GM23248 (cell line): ENCODE measurements around the gene SLC15A3. TPM values are rescaled to one million over a fixed set of nuclear protein-coding genes. Genes with fewer than 3 reads are reported as not detected.

ENCODE experiments used
- DNase-seq: peaks from one replicate; pipeline ENCODE4 v3.0.0-alpha.2; 2015
- H2AFZ ChIP-seq: fragments of 200-600 bp; sonication (generic); 2 replicates; pipeline ENCODE4 v1.6.1; 2016; ENCODE audit warnings: antibody characterized with exemption
- H3F3A ChIP-seq: fragments of 200-600 bp; sonication (generic); 2 replicates; pipeline ENCODE4 v1.6.1; 2016; ENCODE audit warnings: mild to moderate bottlenecking, antibody characterized with exemption, mixed run types; ENCODE audit not compliant: insufficient read depth
- H3K27ac ChIP-seq: fragments of 200-600 bp; sonication (generic); 2 replicates; pipeline ENCODE4 v1.5.1; 2016; ENCODE audit warnings: mild to moderate bottlenecking
- H3K27me3 ChIP-seq: fragments of 200-600 bp; sonication (generic); replicated peaks from 2 replicates; pipeline ENCODE4 v1.6.1; 2016; ENCODE audit warnings: mild to moderate bottlenecking; ENCODE audit not compliant: insufficient read depth
- H3K36me3 ChIP-seq: fragments of 200-600 bp; sonication (generic); 2 replicates; pipeline ENCODE4 v1.6.1; 2016; ENCODE audit warnings: low read depth, mild to moderate bottlenecking
- H3K4me1 ChIP-seq: fragments of 200-600 bp; sonication (generic); 2 replicates; pipeline ENCODE4 v1.6.1; 2016; ENCODE audit warnings: mild to moderate bottlenecking; ENCODE audit not compliant: insufficient read depth
- H3K4me2 ChIP-seq: fragments of 200-600 bp; sonication (generic); one replicate; pipeline ENCODE4 v1.6.1; 2016; ENCODE audit warnings: mild to moderate bottlenecking; ENCODE audit not compliant: unreplicated experiment
- H3K4me3 ChIP-seq: fragments of 200-600 bp; sonication (generic); 2 replicates; pipeline ENCODE4 v1.5.1; 2016; ENCODE audit warnings: mild to moderate bottlenecking
- H3K79me2 ChIP-seq: fragments of 200-600 bp; sonication (generic); 2 replicates; pipeline ENCODE4 v1.6.1; 2016; ENCODE audit warnings: mild to moderate bottlenecking; ENCODE audit not compliant: insufficient read depth
- H3K9ac ChIP-seq: fragments of 200-600 bp; sonication (generic); 2 replicates; pipeline ENCODE4 v1.6.1; 2016; ENCODE audit warnings: mild to moderate bottlenecking
- H3K9me2 ChIP-seq: fragments of 200-600 bp; sonication (generic); 2 replicates; pipeline ENCODE4 v1.6.1; 2016; ENCODE audit warnings: mixed run types, mild to moderate bottlenecking, moderate library complexity; ENCODE audit not compliant: insufficient read depth
- H3K9me3 ChIP-seq: fragments of 200-600 bp; sonication (generic); one replicate; pipeline ENCODE4 v1.6.1; 2017; ENCODE audit warnings: low read depth
- H4K20me1 ChIP-seq: fragments of 200-600 bp; sonication (generic); 2 replicates; pipeline ENCODE4 v1.6.0; 2016; ENCODE audit not compliant: insufficient read depth
- EZH2 ChIP-seq: fragments of 200-600 bp; sonication (generic); IDR thresholded peaks from 2 replicates; pipeline ENCODE4 v1.6.1; 2018; ENCODE audit warnings: antibody characterized with exemption, mild to moderate bottlenecking; ENCODE audit not compliant: insufficient read depth, poor library complexity, severe bottlenecking
- EZH2phosphoT487 ChIP-seq: fragments of 200-600 bp; sonication (generic); IDR thresholded peaks from 2 replicates; pipeline ENCODE4 v1.6.1; 2018; ENCODE audit warnings: antibody characterized with exemption, moderate library complexity, mild to moderate bottlenecking, low read depth; ENCODE audit not compliant: insufficient read depth
- WGBS, 2 experiments: methylation state at CpG; one replicate each; pipeline ENCODE4 v1.1.6; 2015 to 2017; ENCODE audit warnings: low lambda C conversion rate in 2 of 2, low coverage in 1 of 2; ENCODE audit errors: missing lambda C conversion rate in 2 of 2; 5-methylcytosine and 5-hydroxymethylcytosine counted together
- in situ Hi-C: fragments of 300-500 bp; cut with MboI; formaldehyde crosslinking; loops from 2 replicates; pipeline ENCODE4 v1.15.0; 2020
- polyA plus RNA-seq: library from polyadenylated mRNA; unstranded; fragments of >200 nt; fragmentation: Nextera tagmentation; extraction: Ambion mirVana; gene quantifications from 2 replicates; pipeline ENCODE4 v1.2.1, GENCODE V29; 2016
- total RNA-seq: library from RNA; depleted of rRNA; stranded (reverse); fragments of >200 nt; shearing (Covaris generic); gene quantifications from 2 replicates; pipeline ENCODE4 v1.2.3, GENCODE V29; 2014

The SLC15A3 gene
- total and polyA plus RNA-seq, 2 experiments from 2014 or later: 1.5 to 2.2 TPM

DNA sequence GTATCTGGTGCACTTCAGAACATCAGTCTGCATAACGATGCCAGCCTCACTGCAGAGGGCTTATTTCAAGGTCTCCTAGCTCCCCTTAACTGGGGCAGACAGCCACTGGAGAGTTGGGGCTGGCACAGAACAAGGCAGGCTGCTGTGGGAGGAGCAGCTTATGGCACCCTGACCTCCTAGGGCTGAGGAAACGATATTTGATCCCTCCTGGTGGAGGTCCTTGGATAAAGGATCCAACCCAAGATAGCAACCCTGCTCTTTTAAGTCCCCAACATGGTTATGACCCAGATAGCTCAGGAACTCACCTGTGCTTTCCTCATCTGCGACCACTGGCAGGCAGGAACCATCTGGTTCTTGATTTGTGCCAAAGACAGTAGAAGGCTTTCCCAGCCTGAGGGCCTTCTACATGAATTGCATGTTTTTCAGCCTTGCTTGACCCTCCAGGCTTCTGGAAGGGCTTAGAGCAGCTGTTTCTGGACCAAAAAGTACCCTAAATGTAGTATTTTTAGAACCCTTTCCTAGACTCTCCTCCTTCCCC is 35.2 kb downstream of the SLC15A3 start:
- Histone ChIP-seq H3K27ac (no peak overlapping the region), H3K4me3 (no peak overlapping the region), H3K4me2 (no peak overlapping the region), H2AFZ (no peak overlapping the region), H3K36me3 (no peaks in the 10 kb centered on the region), H3K9me2 (no peaks in the 10 kb centered on the region), H3F3A (peaks cover 3% of the 10 kb centered on the region; the same call in 1 of the 2 replicates), H3K9me3 (no peaks in the 10 kb centered on the region), H4K20me1 (no peaks in the 10 kb centered on the region), H3K9ac (no peak overlapping the region), H3K79me2 (peaks cover 48% of the 10 kb centered on the region), H3K4me1 (peaks cover 17% of the 10 kb centered on the region; the same call in 1 of the 2 replicates), H3K27me3 (no peaks in the 10 kb centered on the region)
- no peak for DNase-seq
- in situ Hi-C loops: no loop called here
- TF ChIP-seq EZH2: no peak
- no peak for TF ChIP-seq EZH2phosphoT487
- 62 to 67% methylated on average over 3 of the region's 3 CpGs for WGBS, 2 experiments

DNA sequence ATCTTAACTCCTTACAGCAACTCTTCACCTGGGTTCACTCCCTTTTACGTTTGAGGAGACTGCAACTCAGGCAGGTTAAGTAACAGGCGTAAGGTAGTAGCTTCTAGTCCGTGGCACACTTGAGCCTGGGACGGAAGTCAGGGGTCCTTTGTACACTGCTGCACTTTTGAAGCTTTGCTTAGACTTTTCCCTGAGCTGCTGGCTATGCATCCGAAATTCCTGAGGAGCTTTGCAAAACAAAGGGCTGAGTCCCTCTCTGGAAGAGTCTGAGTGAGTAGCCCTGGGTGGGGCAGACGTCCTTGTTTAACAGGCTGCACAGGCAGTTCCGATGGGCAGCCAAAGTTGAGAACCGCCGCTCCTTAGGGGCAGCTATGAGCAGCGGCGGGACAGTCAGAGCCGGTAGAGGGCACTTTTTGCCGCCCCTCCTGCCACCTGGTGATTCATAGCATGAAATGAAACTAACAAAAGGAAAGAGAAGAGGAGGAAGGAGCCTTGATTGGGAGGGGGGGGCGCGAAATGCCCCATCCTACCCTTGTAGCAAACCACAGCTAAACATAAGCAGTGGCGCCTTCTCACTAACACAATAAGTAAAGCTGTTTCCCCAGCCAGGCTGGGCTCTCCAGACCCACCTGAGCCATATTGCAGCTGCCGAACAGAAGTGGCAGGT is 36.6 kb downstream of the SLC15A3 start:
- in situ Hi-C loops: no loop called here
- no peak for TF ChIP-seq EZH2phosphoT487
- TF ChIP-seq EZH2: no peak
- Histone ChIP-seq H3K9ac (peak overlapping the region; percentile 85), H4K20me1 (no peaks in the 10 kb centered on the region), H3K4me2 (peak overlapping the region; percentile 91), H3K9me2 (no peaks in the 10 kb centered on the region), H3K27ac (peak overlapping the region; percentile 79), H3K9me3 (no peaks in the 10 kb centered on the region), H3K79me2 (peaks cover 48% of the 10 kb centered on the region), H3K36me3 (no peaks in the 10 kb centered on the region), H2AFZ (peak overlapping the region; percentile 96), H3K4me3 (peak overlapping the region; percentile 84), H3K27me3 (no peaks in the 10 kb centered on the region; the same call in 1 of the 2 replicates), H3K4me1 (peaks cover 17% of the 10 kb centered on the region; the same call in 1 of the 2 replicates), H3F3A (peaks cover 3% of the 10 kb centered on the region; the same call in 1 of the 2 replicates)
- WGBS, 2 experiments: 10 to 11% methylated on average over 17 of the region's 17 CpGs
- DNase-seq: peak; percentile 86

DNA sequence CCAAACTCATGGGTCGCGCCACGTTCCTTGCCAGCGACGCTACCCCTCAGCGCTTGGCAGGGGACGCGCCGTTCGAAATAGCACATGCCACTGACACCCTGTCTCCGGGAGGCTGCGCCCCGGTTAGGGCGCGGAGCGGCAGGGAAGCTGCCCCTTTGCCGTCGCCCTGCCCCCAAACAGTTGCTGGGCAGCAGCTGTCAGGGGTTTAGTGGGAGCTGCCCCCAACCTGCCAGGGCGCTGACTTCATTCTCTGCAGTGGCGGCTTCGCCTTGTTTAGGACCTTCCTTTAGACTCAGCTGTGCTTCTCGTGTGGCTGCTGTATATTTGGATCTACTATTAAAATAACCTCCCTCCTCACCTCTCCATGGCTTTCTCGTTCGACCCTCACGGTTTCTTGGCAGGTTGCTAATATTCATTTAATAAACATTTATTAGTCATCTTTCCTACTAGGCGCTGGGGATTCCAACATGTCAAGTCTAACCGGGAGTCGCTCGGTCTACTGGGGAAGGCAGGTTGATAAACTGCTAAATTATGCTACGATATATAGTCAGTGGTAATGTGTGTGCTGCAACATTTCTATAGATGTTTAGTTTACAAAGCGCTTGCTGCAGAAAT is 37.2 kb downstream of the SLC15A3 start:
- Histone ChIP-seq H2AFZ (peak overlapping the region; percentile 96), H3K27me3 (no peaks in the 10 kb centered on the region; the same call in 1 of the 2 replicates), H3K9me2 (no peaks in the 10 kb centered on the region), H3K27ac (peak overlapping the region; percentile 79), H3K4me3 (peak overlapping the region; percentile 84), H3K9me3 (no peaks in the 10 kb centered on the region), H4K20me1 (no peaks in the 10 kb centered on the region), H3K9ac (peak overlapping the region; percentile 85), H3K4me1 (peaks cover 17% of the 10 kb centered on the region; the same call in 1 of the 2 replicates), H3F3A (peaks cover 3% of the 10 kb centered on the region; the same call in 1 of the 2 replicates), H3K79me2 (peaks cover 42% of the 10 kb centered on the region), H3K36me3 (no peaks in the 10 kb centered on the region), H3K4me2 (peak overlapping the region; percentile 91)
- WGBS, 2 experiments: 1% methylated on average over 30 to 31 of the region's 31 CpGs
- in situ Hi-C loops: no loop called here
- DNase-seq: peak; percentile 68
- no peak for TF ChIP-seq EZH2
- no peak for TF ChIP-seq EZH2phosphoT487

DNA sequence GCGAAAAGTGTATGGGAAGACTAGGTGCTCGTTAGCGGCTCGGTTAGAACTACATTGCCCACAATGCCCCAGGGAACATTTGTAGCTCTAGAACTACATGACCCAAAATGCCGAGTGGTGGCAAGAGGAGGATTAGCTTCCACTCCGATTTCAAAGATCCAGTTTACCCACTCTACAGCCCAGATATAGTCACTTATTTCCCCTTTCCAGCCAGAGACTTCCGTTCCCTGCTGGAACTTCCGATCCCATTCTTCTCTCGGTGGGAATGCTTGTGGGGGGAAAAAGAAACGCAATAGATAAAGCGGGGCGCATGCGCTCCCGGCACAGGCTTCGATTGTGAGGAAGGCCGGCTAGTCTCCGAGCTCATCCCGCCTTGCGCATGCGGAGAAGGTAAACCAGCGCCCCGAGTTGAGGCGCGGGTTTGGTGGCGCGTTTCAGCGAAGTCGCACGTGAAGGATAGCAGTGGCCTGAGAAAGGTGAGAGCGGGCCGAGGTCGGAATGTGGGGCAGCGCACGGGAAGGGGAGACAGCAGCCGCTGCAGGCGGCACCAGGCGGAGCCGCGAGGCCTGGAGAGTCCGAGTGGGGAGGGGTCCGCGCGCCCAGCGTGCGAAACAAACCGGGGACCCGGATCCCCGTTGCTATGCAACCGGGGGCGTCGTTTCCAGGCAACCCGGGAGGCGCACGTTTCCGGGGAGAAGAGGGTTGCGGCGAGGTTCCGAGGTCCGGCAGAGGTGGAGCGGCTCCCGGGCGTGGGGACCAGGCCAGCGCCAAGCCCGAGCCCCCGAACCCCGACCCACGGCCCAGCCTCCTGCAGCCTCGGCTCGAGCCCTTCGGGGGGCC is 38.0 kb downstream of the SLC15A3 start, which contains the start of gene TMEM109:
Gene TMEM109 (plus strand): TSS at position 366 of the 840 bp plus-strand sequence. CDS start 5,536 bp downstream, outside the sequence.
- H2AFZ ChIP-seq: peak within 1 kb of the TSS; percentile 96

More for the DNA sequence above, 38.0 kb downstream of the SLC15A3 start, which contains the start of gene TMEM109:
- Histone ChIP-seq H3K9me2 (no peaks in the 10 kb centered on the region), H3K27me3 (no peaks in the 10 kb centered on the region; the same call in 1 of the 2 replicates), H3K9me3 (no peaks in the 10 kb centered on the region), H4K20me1 (no peaks in the 10 kb centered on the region), H3K36me3 (no peaks in the 10 kb centered on the region), H3K4me1 (peaks cover 13% of the 10 kb centered on the region; the same call in 1 of the 2 replicates), H3K9ac (peak within 1 kb of the TSS; percentile 85), H3K4me2 (peak within 1 kb of the TSS; percentile 91), H3F3A (peaks cover 3% of the 10 kb centered on the region; the same call in 1 of the 2 replicates), H3K4me3 (peak within 1 kb of the TSS; percentile 84), H3K79me2 (peaks cover 35% of the 10 kb centered on the region), H3K27ac (peak within 1 kb of the TSS; percentile 79)
- 0 to 2% methylated on average over 62 to 67 of the region's 70 CpGs for WGBS, 2 experiments
- in situ Hi-C loops: no loop called here
- DNase-seq: peak; percentile 93
- TF ChIP-seq EZH2phosphoT487: no peak
- no peak for TF ChIP-seq EZH2
